Ovary (tissue), 3 donors: Measurements from ENCODE around the gene CSH1.

Experiments
- CTCF ChIP-seq, 3 donors: fragments of 450-650 bp in 2 of 3; fragments of 200-600 bp in 1 of 3; IDR thresholded peaks; one replicate each; pipeline versions ENCODE4 v1.5.1 to v1.8.0; 2016 to 2022; ENCODE audit warnings: antibody characterized with exemption in 3 of 3, mild to moderate bottlenecking in 1 of 3
- EP300 ChIP-seq: sonication (generic); formaldehyde crosslinking; IDR thresholded peaks from one replicate; pipeline ENCODE4 v1.6.1; 2017; ENCODE audit warnings: antibody characterized with exemption
- POLR2A ChIP-seq: fragments of 450-650 bp; IDR thresholded peaks from one replicate; pipeline ENCODE4 v1.6.1; 2017; ENCODE audit warnings: antibody characterized with exemption, mild to moderate bottlenecking, moderate library complexity
- donor health status: DM: no; HTN: no; CAD: no.

- TF ChIP-seq CTCF (IDR thresholded peaks at IDR 0.05) (no peak), POLR2A (no peak), EP300 (no peak)
Measured at GRCh38 chr17:63937920-63938319, 41.5 kb upstream of the CSH1 start.
